Astrocyte (in vitro differentiated cells and primary cell): ENCODE data around the gene CUL1. TPM values are rescaled to one million over a fixed set of nuclear protein-coding genes. Genes with fewer than 3 reads are reported as not detected.

Experiments
- DNase-seq: peaks from one replicate; pipeline ENCODE4 v3.0.0-alpha.2; 2010; ENCODE audit warnings: low read depth
- FAIRE-seq: peaks from 2 replicates; lab custom pipeline; 2011; peaks lifted over from hg19 to GRCh38; lab: Jason Lieb, UNC
- H2AFZ ChIP-seq: 2 replicates; pipeline ENCODE4 v1.6.0; 2012; ENCODE audit warnings: low read depth, low read length, inconsistent platforms
- H3K27ac ChIP-seq: 2 replicates; pipeline ENCODE4 v1.5.1; 2011; ENCODE audit warnings: low read depth, low read length, inconsistent platforms
- H3K27me3 ChIP-seq: 2 replicates; pipeline ENCODE4 v1.6.0; 2011; ENCODE audit warnings: low read length, inconsistent platforms; ENCODE audit not compliant: insufficient read depth
- H3K36me3 ChIP-seq: 2 replicates; pipeline ENCODE4 v1.5.1; 2011; ENCODE audit warnings: low read length, inconsistent platforms; ENCODE audit not compliant: insufficient read depth
- H3K4me1 ChIP-seq: 2 replicates; pipeline ENCODE4 v1.5.1; 2011; ENCODE audit warnings: low read length, inconsistent platforms; ENCODE audit not compliant: insufficient read depth
- H3K4me2 ChIP-seq: 2 replicates; pipeline ENCODE4 v1.6.0; 2012; ENCODE audit warnings: low read length, inconsistent platforms
- H3K4me3 ChIP-seq: 2 replicates; pipeline ENCODE4 v1.5.1; 2011; ENCODE audit warnings: low read depth, mild to moderate bottlenecking, low read length, inconsistent platforms; ENCODE audit not compliant: insufficient read depth
- H3K79me2 ChIP-seq: 2 replicates; pipeline ENCODE4 v1.6.0; 2012; ENCODE audit warnings: mild to moderate bottlenecking, low read length, inconsistent platforms; ENCODE audit not compliant: insufficient read depth
- H3K9ac ChIP-seq: 2 replicates; pipeline ENCODE4 v1.6.0; 2012; ENCODE audit warnings: mild to moderate bottlenecking, low read length, inconsistent platforms
- H3K9me3 ChIP-seq: 2 replicates; pipeline ENCODE4 v1.5.1; 2012; ENCODE audit warnings: low read depth, mild to moderate bottlenecking, low read length, inconsistent platforms; ENCODE audit not compliant: insufficient read depth
- H4K20me1 ChIP-seq: 2 replicates; pipeline ENCODE4 v1.6.0; 2012; ENCODE audit warnings: low read length, inconsistent platforms; ENCODE audit not compliant: insufficient read depth
- H3K27ac Mint-ChIP-seq: one replicate; pipeline ENCODE4 v1.8.0; 2021; ENCODE audit warnings: mild to moderate bottlenecking, mixed read lengths; ENCODE audit not compliant: unreplicated experiment
- H3K27me3 Mint-ChIP-seq: one replicate; pipeline ENCODE4 v1.8.0; 2021; ENCODE audit warnings: low read depth, mixed read lengths; ENCODE audit not compliant: unreplicated experiment
- H3K36me3 Mint-ChIP-seq: one replicate; pipeline ENCODE4 v1.8.0; 2021; ENCODE audit warnings: low read depth, mixed read lengths; ENCODE audit not compliant: unreplicated experiment
- H3K4me1 Mint-ChIP-seq: one replicate; pipeline ENCODE4 v1.8.0; 2021; ENCODE audit warnings: low read depth, mixed read lengths; ENCODE audit not compliant: unreplicated experiment
- H3K4me3 Mint-ChIP-seq: one replicate; pipeline ENCODE4 v1.8.0; 2021; ENCODE audit warnings: mild to moderate bottlenecking, moderate library complexity, mixed read lengths; ENCODE audit not compliant: unreplicated experiment
- H3K9me3 Mint-ChIP-seq: one replicate; pipeline ENCODE4 v1.8.0; 2021; ENCODE audit warnings: mild to moderate bottlenecking, mixed read lengths; ENCODE audit not compliant: unreplicated experiment
- EZH2 ChIP-seq: IDR thresholded peaks from 2 replicates; pipeline ENCODE4 v1.6.1; 2012; ENCODE audit warnings: mild to moderate bottlenecking, low read length, inconsistent platforms; ENCODE audit not compliant: insufficient read depth
- total RNA-seq: library from RNA; stranded (reverse); gene quantifications from 2 replicates; pipeline ENCODE4 v1.2.1, GENCODE V29; 2021
- TF ChIP-seq, protein P1 (sequence below): IDR thresholded peaks from 2 replicates; pipeline ENCODE4 v1.5.1; 2011; ENCODE audit warnings: low read depth, mild to moderate bottlenecking, inconsistent platforms, low read length, moderate library complexity; ENCODE audit not compliant: insufficient read depth

Gene CUL1
- total RNA-seq, 1 donor from 2014 or later: 60.2 TPM

DNA sequence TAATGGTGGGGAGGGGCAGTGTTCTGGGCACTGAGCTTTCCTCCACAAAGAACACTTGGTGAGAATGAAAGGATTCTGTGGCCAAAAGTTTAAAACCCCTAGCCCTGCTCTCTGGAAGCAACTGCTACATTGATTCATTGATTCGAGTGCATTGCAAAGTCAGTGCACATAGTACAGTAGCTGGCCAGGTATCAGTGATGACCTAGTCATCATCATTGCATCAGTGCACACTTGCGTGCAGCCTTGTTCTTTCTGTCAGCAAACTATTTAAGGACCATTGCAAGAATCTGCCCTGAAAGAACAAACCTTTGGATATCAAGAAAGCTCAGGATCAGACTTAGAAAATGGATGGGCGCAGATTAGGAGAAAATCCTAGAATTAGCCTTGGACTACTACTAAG lies 47.4 kb downstream of the CUL1 start:
- Histone ChIP-seq H3K79me2 (peaks cover 33% of the 10 kb centered on the region), H3K27ac (no peak overlapping the region), H3K36me3 (peaks cover 3% of the 10 kb centered on the region), H3K4me2 (no peak overlapping the region), H3K4me3 (no peak overlapping the region), H3K9me3 (no peaks in the 10 kb centered on the region), H4K20me1 (peaks cover 37% of the 10 kb centered on the region), H2AFZ (no peak overlapping the region), H3K27me3 (no peaks in the 10 kb centered on the region), H3K9ac (no peak overlapping the region), H3K4me1 (no peaks in the 10 kb centered on the region)
- peaks cover 2% of the 10 kb centered on the region for H3K9me3 Mint-ChIP-seq
- no peak overlapping the region for H3K27ac Mint-ChIP-seq
- TF ChIP-seq EZH2: no peak
- TF ChIP-seq, protein P1, sequence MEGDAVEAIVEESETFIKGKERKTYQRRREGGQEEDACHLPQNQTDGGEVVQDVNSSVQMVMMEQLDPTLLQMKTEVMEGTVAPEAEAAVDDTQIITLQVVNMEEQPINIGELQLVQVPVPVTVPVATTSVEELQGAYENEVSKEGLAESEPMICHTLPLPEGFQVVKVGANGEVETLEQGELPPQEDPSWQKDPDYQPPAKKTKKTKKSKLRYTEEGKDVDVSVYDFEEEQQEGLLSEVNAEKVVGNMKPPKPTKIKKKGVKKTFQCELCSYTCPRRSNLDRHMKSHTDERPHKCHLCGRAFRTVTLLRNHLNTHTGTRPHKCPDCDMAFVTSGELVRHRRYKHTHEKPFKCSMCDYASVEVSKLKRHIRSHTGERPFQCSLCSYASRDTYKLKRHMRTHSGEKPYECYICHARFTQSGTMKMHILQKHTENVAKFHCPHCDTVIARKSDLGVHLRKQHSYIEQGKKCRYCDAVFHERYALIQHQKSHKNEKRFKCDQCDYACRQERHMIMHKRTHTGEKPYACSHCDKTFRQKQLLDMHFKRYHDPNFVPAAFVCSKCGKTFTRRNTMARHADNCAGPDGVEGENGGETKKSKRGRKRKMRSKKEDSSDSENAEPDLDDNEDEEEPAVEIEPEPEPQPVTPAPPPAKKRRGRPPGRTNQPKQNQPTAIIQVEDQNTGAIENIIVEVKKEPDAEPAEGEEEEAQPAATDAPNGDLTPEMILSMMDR: no peak
- peaks cover 7% of the 10 kb centered on the region for H3K36me3 Mint-ChIP-seq
- DNase-seq: no peak
- no peak for FAIRE-seq
- no peaks in the 10 kb centered on the region for H3K27me3 Mint-ChIP-seq
- H3K4me3 Mint-ChIP-seq: no peak overlapping the region
- peaks cover 4% of the 10 kb centered on the region for H3K4me1 Mint-ChIP-seq

DNA sequence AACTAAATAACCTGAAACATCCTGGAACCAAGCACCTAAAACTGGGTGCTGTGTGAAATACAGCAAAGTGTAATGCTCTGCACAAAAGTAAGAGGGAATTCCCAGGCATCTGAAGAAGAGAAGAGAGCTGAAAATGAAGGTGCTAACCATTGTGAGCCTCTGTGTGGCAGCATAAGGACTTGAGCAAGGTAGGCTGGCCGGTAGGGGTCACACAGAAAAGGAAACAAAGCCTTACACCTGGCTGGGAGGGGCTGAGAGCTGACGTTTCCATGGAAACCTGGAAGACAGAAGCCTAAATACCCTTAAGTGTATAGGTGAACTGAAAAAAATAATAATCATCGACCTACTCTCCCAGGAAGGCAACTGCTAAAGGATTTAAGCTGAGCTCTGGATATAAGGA lies 48.6 kb downstream of the CUL1 start:
- no peak overlapping the region for H3K27ac Mint-ChIP-seq
- Histone ChIP-seq H3K9ac (no peak overlapping the region), H3K36me3 (peaks cover 3% of the 10 kb centered on the region), H3K79me2 (peaks cover 38% of the 10 kb centered on the region), H3K4me2 (no peak overlapping the region), H3K9me3 (no peaks in the 10 kb centered on the region), H3K27ac (no peak overlapping the region), H2AFZ (no peak overlapping the region), H3K4me3 (no peak overlapping the region), H4K20me1 (peaks cover 37% of the 10 kb centered on the region), H3K27me3 (no peaks in the 10 kb centered on the region), H3K4me1 (no peaks in the 10 kb centered on the region)
- no peak for DNase-seq
- no peak for TF ChIP-seq EZH2
- TF ChIP-seq, protein P1: no peak
- H3K9me3 Mint-ChIP-seq: peaks cover 2% of the 10 kb centered on the region
- peaks cover under 1% of the 10 kb centered on the region for H3K36me3 Mint-ChIP-seq
- peaks cover 4% of the 10 kb centered on the region for H3K4me1 Mint-ChIP-seq
- no peak for FAIRE-seq
- no peak overlapping the region for H3K4me3 Mint-ChIP-seq
- H3K27me3 Mint-ChIP-seq: no peaks in the 10 kb centered on the region

GRCh38 chr7:148750442-148751355 lies 52.0 kb downstream of the CUL1 start:
- Mint-ChIP-seq H3K27ac (no peak overlapping the region), H3K4me1 (no peaks in the 10 kb centered on the region), H3K36me3 (peaks cover 2% of the 10 kb centered on the region), H3K9me3 (peaks cover 2% of the 10 kb centered on the region), H3K4me3 (no peak overlapping the region), H3K27me3 (no peaks in the 10 kb centered on the region)
- Histone ChIP-seq H4K20me1 (peaks cover 26% of the 10 kb centered on the region), H3K9me3 (no peaks in the 10 kb centered on the region), H2AFZ (no peak overlapping the region), H3K27me3 (no peaks in the 10 kb centered on the region), H3K9ac (no peak overlapping the region), H3K4me3 (no peak overlapping the region), H3K79me2 (peaks cover 29% of the 10 kb centered on the region), H3K36me3 (peaks cover 2% of the 10 kb centered on the region), H3K4me1 (no peaks in the 10 kb centered on the region), H3K27ac (no peak overlapping the region), H3K4me2 (no peak overlapping the region)
- FAIRE-seq (no peak), DNase-seq (no peak)
- TF ChIP-seq, protein P1: no peak
- TF ChIP-seq EZH2: no peak
